ENCODE data around the gene G2E3.
A peak's percentile ranks its signal among the peaks of the same experiment; 100 is the strongest.

The G2E3 gene

DNA sequence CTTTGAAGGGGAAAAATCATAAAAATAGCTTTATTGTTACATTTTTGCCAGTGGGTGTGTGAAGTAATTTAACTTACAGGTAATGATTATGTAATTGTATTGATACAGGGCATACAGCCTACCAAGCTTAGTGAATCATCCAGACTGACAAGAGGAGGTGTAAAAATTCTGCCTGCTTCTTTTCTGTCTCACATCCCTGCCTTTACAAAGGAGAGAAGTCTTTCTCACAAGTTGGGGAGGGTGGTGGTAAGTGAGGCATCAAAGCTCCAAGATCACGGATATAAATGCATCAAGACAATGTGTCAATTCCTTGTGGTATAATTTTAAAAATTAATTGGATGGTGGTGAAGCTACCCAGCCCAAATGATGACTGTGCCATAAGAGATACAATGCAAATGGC is 39.0 kb upstream of the G2E3 start:
- Histone ChIP-seq H3K79me2 (ENCODE audit: low read length) (no peaks in the 10 kb centered on the region), H3K4me2 (ENCODE audit: low read length) (no peak overlapping the region), H3K36me3 (replicated peaks; ENCODE audit: low read depth, low read length) (no peaks in the 10 kb centered on the region), H2AFZ (ENCODE audit: low read depth, low read length) (no peak overlapping the region), H3K27me3 (ENCODE audit: low read depth, low read length) (no peaks in the 10 kb centered on the region), H3K9me3 (ENCODE audit: insufficient read depth, low read length) (no peaks in the 10 kb centered on the region), H3K4me3 (ENCODE audit: low read length) (no peak overlapping the region), H3K9ac (ENCODE audit: low read length) (no peak overlapping the region), H3K27ac (ENCODE audit: low read length) (no peak overlapping the region), H4K20me1 (ENCODE audit: insufficient read depth, low read length) (no peaks in the 10 kb centered on the region), H3K4me1 (ENCODE audit: low read length) (peaks cover 6% of the 10 kb centered on the region)
- TF ChIP-seq, protein P1, sequence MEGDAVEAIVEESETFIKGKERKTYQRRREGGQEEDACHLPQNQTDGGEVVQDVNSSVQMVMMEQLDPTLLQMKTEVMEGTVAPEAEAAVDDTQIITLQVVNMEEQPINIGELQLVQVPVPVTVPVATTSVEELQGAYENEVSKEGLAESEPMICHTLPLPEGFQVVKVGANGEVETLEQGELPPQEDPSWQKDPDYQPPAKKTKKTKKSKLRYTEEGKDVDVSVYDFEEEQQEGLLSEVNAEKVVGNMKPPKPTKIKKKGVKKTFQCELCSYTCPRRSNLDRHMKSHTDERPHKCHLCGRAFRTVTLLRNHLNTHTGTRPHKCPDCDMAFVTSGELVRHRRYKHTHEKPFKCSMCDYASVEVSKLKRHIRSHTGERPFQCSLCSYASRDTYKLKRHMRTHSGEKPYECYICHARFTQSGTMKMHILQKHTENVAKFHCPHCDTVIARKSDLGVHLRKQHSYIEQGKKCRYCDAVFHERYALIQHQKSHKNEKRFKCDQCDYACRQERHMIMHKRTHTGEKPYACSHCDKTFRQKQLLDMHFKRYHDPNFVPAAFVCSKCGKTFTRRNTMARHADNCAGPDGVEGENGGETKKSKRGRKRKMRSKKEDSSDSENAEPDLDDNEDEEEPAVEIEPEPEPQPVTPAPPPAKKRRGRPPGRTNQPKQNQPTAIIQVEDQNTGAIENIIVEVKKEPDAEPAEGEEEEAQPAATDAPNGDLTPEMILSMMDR (IDR thresholded peaks at IDR 0.05; ENCODE audit: low read depth, low read length), result no peak
- no peak for TF ChIP-seq EZH2phosphoT487 (IDR thresholded peaks at IDR 0.05; ENCODE audit: low read depth)

DNA sequence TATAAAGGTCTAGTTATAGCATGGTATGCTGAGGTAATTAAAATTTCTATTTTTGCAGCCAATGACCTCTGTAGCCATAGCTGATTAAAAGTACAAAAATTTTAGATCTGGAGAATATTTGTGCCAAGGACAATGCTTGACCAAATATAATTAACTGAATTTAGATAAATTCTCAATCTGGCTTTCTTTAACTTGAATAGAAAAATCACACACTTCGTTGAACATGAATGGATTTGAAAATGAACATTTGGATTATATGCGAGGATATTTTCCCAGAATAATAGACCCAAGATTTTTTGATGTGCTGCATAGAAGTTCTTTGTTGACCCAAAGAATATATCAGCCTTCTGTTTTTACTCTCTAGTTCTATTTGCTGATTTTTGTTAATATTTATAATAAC is 38.4 kb upstream of the G2E3 start:
- Histone ChIP-seq H2AFZ (ENCODE audit: low read depth, low read length) (no peak overlapping the region), H4K20me1 (ENCODE audit: insufficient read depth, low read length) (no peaks in the 10 kb centered on the region), H3K27ac (ENCODE audit: low read length) (no peak overlapping the region), H3K36me3 (replicated peaks; ENCODE audit: low read depth, low read length) (no peaks in the 10 kb centered on the region), H3K4me2 (ENCODE audit: low read length) (no peak overlapping the region), H3K27me3 (ENCODE audit: low read depth, low read length) (no peaks in the 10 kb centered on the region), H3K9ac (ENCODE audit: low read length) (no peak overlapping the region), H3K79me2 (ENCODE audit: low read length) (no peaks in the 10 kb centered on the region), H3K4me1 (ENCODE audit: low read length) (peaks cover 6% of the 10 kb centered on the region), H3K9me3 (ENCODE audit: insufficient read depth, low read length) (no peaks in the 10 kb centered on the region), H3K4me3 (ENCODE audit: low read length) (no peak overlapping the region)
- TF ChIP-seq, protein P1 (IDR thresholded peaks at IDR 0.05; ENCODE audit: low read depth, low read length), result no peak
- no peak for TF ChIP-seq EZH2phosphoT487 (IDR thresholded peaks at IDR 0.05; ENCODE audit: low read depth)

DNA sequence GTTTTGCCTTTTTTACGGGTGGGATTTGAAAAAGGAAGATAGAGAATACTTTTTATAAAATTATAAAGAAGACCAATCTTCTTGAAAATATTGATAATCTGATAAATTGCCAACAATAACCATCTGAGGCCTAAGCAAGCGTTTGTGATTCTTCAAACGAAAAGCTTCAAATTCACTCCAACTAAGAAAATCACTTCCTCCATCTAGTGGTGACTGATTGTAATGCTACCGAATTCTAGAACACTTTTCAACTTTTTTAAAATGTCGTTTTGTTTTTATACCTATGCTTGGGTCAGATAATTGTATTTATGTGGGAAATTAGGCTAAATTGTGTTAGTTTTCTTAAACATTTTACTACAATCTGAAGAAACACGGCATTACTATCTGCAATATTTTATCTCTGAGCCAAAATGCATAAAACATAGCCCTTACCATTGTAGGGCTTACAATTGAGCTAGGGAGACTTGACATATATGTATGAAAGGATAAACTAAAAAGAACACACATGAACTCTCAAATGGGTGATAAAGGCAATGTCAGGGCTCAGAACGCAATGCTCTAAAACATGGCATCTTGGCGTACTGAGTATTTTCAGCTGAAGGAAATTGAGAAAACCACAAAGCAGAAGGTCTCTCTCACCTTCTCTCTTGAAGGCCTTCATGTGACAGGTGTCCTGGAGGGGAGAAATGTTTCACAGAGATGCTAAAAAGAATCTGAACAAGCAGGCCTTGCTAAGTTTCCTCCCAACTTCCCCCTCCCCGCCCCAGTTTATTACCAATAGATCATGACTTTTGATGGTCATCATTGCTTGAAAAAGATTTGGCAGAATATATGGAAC is 36.8 kb upstream of the G2E3 start:
- H3K27me3 ChIP-seq (ENCODE audit: low read depth, low read length), result no peaks in the 10 kb centered on the region
- no peak overlapping the region for H3K27ac ChIP-seq (ENCODE audit: low read length)
- no peaks in the 10 kb centered on the region for H3K36me3 ChIP-seq (replicated peaks; ENCODE audit: low read depth, low read length)
- no peaks in the 10 kb centered on the region for H4K20me1 ChIP-seq (ENCODE audit: insufficient read depth, low read length)
- H3K4me3 ChIP-seq (ENCODE audit: low read length), result peak overlapping the region; percentile 26; the same call in 1 of the 2 replicates
- H3K9ac ChIP-seq (ENCODE audit: low read length), result no peak overlapping the region
- TF ChIP-seq, protein P1 (IDR thresholded peaks at IDR 0.05; ENCODE audit: low read depth, low read length), result peak; percentile 76
- no peak for TF ChIP-seq EZH2phosphoT487 (IDR thresholded peaks at IDR 0.05; ENCODE audit: low read depth)
- H3K9me3 ChIP-seq (ENCODE audit: insufficient read depth, low read length), result no peaks in the 10 kb centered on the region
- peak overlapping the region; percentile 66 for H2AFZ ChIP-seq (ENCODE audit: low read depth, low read length)
- peaks cover 6% of the 10 kb centered on the region for H3K4me1 ChIP-seq (ENCODE audit: low read length)
- H3K79me2 ChIP-seq (ENCODE audit: low read length), result no peaks in the 10 kb centered on the region
- peak overlapping the region; percentile 51 for H3K4me2 ChIP-seq (ENCODE audit: low read length)

DNA sequence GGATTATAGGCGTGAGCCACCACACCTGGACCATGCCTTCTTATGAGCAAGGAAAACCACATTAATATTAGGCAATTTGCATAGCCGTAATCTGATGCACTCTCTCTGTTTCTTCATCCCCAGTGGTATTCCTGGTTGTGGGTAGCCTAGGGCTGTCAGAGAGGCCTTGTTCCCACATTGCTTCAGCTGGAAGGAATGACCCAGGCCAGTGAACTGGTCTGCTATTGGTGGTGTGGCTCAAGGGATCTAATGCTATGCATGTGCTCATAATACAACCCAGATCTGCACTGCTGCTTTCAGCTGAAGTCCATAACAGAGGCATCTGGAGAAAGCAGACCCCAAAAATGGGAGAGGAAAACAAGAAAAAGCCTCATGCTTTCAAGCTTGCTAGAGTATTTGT is 33.1 kb upstream of the G2E3 start:
- H3K79me2 ChIP-seq (ENCODE audit: low read length), result no peaks in the 10 kb centered on the region
- H3K4me3 ChIP-seq (ENCODE audit: low read length), result no peak overlapping the region
- TF ChIP-seq EZH2phosphoT487 (IDR thresholded peaks at IDR 0.05; ENCODE audit: low read depth), result no peak
- TF ChIP-seq, protein P1 (IDR thresholded peaks at IDR 0.05; ENCODE audit: low read depth, low read length), result no peak
- no peaks in the 10 kb centered on the region for H4K20me1 ChIP-seq (ENCODE audit: insufficient read depth, low read length)
- no peak overlapping the region for H3K4me2 ChIP-seq (ENCODE audit: low read length)
- peaks cover 6% of the 10 kb centered on the region for H3K4me1 ChIP-seq (ENCODE audit: low read length)
- no peaks in the 10 kb centered on the region for H3K9me3 ChIP-seq (ENCODE audit: insufficient read depth, low read length)
- no peaks in the 10 kb centered on the region for H3K36me3 ChIP-seq (replicated peaks; ENCODE audit: low read depth, low read length)
- no peak overlapping the region for H3K27ac ChIP-seq (ENCODE audit: low read length)
- no peak overlapping the region for H3K9ac ChIP-seq (ENCODE audit: low read length)
- no peaks in the 10 kb centered on the region for H3K27me3 ChIP-seq (ENCODE audit: low read depth, low read length)
- no peak overlapping the region for H2AFZ ChIP-seq (ENCODE audit: low read depth, low read length)
